Measurements from ENCODE around the gene ESR2.

ESR2 gene

GRCh38 chr14:64266239-64266638 is 27.9 kb downstream of the ESR2 start:
- no peak for DNase-seq (ENCODE audit: low spot score)

- DNase-seq (ENCODE audit: low spot score) = no peak
Observed at GRCh38 chr14:64265222-64265621, 28.9 kb downstream of the ESR2 start.

DNA sequence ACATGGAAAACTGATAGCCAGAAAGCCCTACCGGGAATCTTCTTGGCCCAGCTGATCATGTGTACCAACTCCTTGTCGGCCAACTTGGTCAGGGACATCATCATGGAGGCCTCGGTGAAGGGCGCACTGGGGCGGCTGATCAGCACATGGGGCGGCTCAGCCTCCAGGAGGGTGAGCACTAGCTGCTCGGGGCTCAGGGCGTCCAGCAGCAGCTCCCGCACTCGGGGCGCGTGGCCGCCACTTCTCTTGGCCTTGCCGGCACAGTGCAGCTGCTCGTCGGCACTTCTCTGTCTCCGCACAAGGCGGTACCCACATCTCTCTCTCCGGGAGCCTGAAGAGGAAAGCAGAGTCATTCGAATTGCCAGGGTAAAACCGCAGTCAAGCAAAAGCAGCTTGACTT is 33.8 kb downstream of the ESR2 start:
- DNase-seq (ENCODE audit: low spot score) = no peak

DNA sequence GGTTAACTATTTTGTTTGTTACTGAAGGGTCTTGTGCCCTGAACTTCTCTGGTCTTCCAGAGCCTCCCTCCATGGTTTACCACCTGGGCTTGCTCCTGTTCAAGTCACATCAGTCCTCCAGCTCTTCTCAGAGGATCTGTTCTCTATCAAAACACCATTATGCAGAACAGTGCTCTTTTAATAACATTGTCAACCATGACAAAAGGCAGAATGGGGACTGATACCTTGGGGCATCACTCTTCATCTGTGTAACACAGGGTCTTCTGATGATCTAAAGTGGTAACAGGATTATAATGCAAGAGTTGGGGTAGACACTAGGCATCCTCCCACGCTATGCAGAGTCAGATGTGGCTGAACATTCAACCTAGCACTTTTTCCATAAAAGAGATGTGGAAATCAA is 38.4 kb downstream of the ESR2 start:
- DNase-seq (ENCODE audit: low spot score) = no peak

DNA sequence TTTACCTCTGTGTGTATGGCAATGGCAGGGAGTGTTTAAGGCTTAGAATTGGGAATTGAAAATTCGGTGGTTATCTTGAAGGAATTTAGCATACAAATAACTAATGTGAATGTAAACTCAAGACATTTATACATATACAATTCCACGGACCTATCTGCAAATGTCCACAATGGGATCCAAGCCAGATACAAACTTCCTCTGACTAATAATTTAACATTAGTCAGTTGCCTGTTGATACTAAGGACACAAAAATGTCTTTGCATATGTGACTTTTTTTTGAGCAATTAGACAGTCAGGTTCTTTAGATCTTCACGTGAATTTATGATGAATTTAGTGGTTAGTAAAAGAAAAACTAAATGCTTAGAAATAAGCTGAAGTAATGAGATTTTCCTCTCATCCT is 40.5 kb downstream of the ESR2 start:
- DNase-seq (ENCODE audit: low spot score) = no peak

GRCh38 chr14:64249363-64249762 is 44.8 kb downstream of the ESR2 start:
- DNase-seq (ENCODE audit: low spot score) = no peak

DNA sequence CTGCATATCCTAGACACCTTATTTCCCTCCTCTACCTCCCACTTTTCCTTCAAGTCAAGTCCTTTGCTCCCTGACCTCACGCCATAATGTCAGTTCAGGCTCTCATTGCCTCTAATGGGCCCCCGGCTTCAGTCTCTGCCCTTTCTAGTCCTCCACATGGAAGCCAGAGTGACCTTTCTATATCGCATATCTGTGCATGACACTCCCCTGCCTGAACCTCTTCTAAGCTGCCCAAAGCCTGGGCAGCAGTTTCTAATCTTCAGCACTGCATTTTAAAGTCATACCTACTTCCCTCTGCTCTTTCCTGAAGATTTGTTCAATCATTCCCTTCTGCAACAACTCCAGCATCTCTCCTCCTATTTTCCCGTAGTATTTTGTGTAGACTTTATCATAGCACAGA is 45.5 kb downstream of the ESR2 start:
- no peak for DNase-seq (ENCODE audit: low spot score)

GRCh38 chr14:64247195-64247594 is 47.0 kb downstream of the ESR2 start:
- no peak for DNase-seq (ENCODE audit: low spot score)

DNA sequence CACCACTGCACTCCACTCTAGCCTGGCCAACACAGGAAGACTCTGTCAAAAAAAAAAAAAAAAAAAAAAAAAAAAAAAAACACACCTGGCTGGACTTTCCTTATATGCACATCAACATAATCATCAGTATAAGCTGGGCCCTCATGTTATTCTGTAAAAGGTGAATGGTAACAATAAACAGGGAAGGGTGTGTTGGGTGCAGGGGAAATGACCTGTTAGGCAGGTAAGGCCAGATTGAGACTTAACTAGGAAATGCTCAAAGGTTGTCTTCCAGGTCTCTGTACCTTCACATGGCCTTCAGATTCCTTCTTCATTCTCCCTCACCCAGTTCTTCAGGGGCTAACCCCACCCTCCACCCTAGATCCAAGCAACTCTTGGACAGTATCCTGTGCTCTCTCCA is 47.5 kb downstream of the ESR2 start:
- no peak for DNase-seq (ENCODE audit: low spot score)

DNA sequence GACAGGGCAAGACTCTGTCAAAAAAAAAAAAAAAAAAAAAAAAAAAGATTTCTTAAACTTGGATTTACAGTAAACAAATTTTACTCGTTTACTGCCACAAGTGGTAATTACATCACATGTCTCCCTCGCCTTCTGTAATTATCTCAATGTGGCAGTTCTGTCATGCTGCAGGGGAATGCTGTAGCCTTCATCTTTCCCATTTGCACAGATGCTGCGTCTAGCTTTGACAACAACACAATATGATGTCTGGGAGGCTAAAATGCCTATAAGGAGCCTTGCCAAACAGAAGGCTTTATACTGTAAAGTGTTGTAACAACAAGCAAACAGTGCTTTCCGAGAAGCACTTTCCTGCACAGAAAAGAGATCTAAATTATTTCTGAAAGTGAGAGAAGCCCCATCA is 48.7 kb downstream of the ESR2 start:
- DNase-seq (ENCODE audit: low spot score) = no peak

DNA sequence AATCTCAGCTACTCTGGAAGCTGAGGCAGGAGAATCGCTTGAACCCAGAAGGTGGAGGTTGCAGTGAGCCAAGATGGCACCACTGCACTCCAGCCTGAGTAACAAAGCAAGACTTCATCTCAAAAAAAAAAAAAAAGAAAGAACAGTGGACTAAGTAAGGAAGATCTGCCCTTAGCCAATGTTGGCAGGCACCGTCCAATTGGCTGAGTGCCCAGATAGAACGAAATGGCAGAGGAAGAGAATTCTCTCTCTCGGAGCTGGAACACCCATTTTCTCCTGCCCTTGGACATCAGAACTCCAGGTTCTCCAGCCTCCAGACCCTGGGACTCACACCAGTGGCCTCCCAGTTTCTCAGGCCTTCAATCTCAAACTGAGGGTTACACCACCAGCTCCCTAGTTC is 49.9 kb downstream of the ESR2 start:
- no peak for DNase-seq (ENCODE audit: low spot score)

DNA sequence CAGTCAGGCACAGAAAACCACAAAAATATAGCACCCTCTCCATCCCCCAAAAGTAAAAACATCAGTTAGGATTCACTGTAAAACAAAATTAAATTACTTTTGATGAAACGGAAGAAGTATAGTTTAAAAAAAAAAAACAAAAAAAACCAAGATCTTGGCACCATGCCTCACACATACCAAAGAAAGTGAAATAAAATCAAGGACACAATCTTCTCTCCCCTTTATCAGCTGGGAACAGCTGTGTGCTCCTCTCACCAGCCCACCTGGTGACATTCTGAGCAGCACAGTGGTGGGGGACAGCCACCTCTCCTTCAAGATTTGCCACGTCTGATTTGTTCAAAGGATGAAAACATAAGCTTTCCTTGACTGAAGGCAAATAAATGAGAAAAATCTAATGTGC is 55.5 kb downstream of the ESR2 start:
- no peak for DNase-seq (ENCODE audit: low spot score)

DNA sequence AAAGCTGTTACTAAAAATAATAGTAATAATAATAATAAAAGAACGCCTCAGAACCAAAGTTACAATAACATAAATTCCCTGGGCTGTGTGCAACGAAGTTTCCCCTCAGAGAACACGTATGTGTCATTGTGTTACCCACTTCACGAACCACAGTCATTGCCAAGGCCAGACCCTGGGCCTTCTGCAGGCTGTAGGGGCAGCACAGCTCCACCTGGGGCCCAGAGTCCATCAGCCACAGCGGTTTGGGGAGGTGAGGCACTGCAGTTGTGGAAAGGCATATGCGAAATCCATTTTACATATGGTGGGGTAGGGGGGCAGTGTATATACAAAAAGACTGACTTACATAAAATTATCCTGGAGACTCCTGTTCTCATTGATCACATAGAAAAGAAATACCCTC is 56.1 kb downstream of the ESR2 start:
- no peak for DNase-seq (ENCODE audit: low spot score)

DNA sequence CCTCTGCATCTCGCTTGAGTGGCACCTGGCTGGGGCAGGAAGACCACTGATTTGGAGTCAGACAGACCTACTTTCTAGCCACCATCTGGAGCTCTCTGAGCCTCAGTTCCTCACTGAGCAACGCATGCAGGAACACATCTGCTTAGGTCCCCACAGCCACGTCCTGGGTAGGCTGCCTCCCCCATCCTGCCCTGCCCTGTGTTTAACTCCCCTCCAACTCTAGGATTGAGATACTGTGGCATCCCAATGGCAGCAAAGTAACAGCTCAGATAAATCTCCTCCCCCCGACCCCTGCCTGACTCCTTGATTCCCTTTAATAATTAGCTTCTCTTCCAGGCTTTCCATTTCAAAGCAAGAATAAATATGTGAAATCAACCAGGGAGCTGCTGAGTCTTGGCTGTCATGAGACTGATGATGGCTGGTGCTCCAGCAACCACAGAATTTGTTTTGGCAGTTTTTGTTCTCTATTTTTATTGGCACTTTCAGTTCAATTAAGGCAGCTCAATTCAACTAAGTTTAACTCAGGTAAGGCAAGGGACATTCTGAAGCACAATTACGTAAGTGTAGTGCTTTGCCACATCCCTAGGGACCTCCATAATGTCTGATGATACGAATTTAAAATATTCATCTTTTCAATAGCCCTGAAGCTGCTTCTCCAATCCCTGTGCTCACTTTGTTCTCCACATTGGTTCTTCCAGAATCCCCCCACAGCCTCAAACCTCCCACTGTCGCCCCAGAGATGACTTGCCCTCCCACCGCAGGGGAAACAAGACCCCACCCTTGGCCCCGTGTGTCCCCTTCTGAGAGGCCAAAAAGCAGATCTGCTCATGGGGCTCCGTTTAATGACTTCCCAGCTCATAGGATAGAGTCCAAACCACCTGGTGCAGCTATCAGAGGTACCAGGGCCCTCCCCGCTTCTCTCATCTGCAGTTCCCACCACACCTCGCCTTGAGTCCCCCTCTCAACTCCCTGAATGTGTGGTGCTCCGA is 58.2 kb downstream of the ESR2 start:
- no peak for DNase-seq (ENCODE audit: low spot score)

- no peak for DNase-seq (ENCODE audit: low spot score)
Observed at GRCh38 chr14:64234877-64235651, 59.1 kb downstream of the ESR2 start.

- no peak for DNase-seq (ENCODE audit: low spot score)
Observed at GRCh38 chr14:64233531-64234190, 60.5 kb downstream of the ESR2 start.

- DNase-seq (ENCODE audit: low spot score) = no peak
Observed at GRCh38 chr14:64232944-64233343, 61.2 kb downstream of the ESR2 start.

GRCh38 chr14:64232095-64232838 is 61.9 kb downstream of the ESR2 start:
- no peak for DNase-seq (ENCODE audit: low spot score)

DNA sequence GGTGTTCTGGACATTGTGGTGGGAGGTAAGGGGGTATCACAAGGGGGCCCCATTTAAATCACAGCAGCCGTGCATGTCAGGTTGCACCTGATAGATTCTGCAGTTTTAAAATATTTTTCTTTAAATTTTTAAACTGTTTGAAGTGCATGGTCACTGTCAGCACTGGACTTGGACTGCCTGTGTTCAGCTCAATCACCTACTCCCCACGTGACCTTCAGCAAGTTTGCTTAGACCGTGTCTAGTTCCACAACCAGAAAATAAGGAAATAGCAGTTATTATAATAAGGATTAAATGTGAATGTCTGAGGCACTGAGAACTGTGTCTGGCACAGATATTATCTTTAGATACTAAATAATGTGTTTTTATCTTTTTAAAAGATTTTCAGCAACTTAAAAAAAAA is 64.7 kb downstream of the ESR2 start:
- no peak for DNase-seq (ENCODE audit: low spot score)

DNA sequence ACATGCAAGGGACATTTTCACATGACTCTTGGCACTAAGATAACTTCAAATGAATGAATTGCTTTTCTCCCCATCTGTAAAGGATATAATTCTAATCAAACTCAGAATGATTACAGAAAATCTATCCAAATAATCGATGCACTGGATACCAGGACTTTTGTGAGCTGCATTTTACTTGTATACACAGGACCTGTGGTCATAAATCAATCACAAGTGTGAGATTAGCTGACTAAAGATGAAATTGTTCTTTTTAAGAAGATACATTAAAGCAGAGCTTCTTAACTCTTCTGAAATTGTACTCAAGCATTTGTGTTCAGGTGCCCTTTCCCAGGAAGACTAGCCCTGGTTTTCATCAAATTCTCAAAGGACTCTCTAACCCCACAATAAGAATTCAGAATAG is 66.3 kb downstream of the ESR2 start:
- DNase-seq (ENCODE audit: low spot score) = no peak

DNA sequence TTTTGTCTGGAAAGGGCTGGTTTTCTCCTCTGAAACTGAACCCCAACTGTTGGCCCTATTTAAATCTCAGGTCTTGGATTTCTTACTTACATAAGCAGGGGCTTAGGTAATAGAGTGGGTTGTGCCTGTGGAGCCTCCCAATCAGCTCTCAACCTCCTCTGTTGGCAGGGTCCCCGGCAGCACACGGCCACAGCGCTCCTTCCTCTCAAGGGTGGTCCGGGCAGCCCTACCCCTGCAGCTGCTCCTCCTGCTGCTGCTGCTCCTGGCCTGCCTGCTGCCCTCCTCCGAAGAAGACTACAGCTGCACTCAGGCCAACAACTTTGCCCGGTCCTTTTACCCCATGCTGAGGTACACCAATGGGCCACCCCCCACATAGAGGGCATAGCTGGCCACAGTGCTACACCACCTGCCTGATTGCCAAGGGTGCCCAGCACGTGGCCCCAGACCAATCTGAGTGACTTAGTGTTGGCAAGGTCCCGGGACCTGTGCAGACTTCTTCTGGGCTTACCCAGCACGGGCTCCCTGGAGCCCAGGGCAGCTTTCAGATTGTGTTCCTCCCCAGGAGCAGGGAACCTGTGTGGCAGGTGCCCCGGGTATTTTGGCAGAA is 68.9 kb downstream of the ESR2 start:
- DNase-seq (ENCODE audit: low spot score) = no peak

All from ecto neural progenitor cell (in vitro differentiated cells).